A549 (cell line): Measurements from ENCODE around the gene SLC7A4. TPM values are rescaled to one million over a fixed set of nuclear protein-coding genes. Genes with fewer than 3 reads are reported as not detected.

ENCODE experiments used
- ATAC-seq, 2 experiments: fragments of 200-7000 bp in 1 of 2; fragments of >200 bp in 1 of 2; cut with Nextera tagmentation in 1 of 2; cut with Tn5 transposase in 1 of 2; 3 replicates each; pipeline versions ENCODE4 v1.8.0 to v1.9.1; 2018 to 2020; ENCODE audit warnings: mild to moderate bottlenecking in 1 of 2, moderate library complexity in 1 of 2
- CTCF ChIA-PET: fragments of 300-600 bp; sonication (Branson Sonifier 250); formaldehyde crosslinking; extraction: SDS; loops from one replicate; lab custom pipeline; 2021; ENCODE audit warnings: antibody characterized with exemption, inconsistent platforms; lab: Yijun Ruan, JAX
- POLR2A ChIA-PET: fragments of 350-600 bp; formaldehyde crosslinking; extraction: SDS; loops from one replicate; lab custom pipeline; 2021; ENCODE audit warnings: antibody characterized with exemption, inconsistent platforms; lab: Yijun Ruan, JAX
- DNase-seq, 2 experiments: peaks; one replicate each; pipeline versions ENCODE4 v3.0.0 to v3.0.0-alpha.2; 2011 to 2016; ENCODE audit warnings: low read depth in 1 of 2, low spot score in 1 of 2
- FAIRE-seq: peaks from 2 replicates; lab custom pipeline; 2011; peaks lifted over from hg19 to GRCh38; lab: Jason Lieb, UNC
- H3K27ac ChIP-seq, 2 experiments: fragments of >200 bp; sonication (Bioruptor Twin); formaldehyde crosslinking; 3 replicates each; pipeline ENCODE4 v1.5.1; 2016 to 2017
- H3K4me1 ChIP-seq: fragments of >200 bp; sonication (Bioruptor Twin); formaldehyde crosslinking; 3 replicates; pipeline ENCODE4 v1.6.1; 2016
- H3K4me2 ChIP-seq: fragments of >200 bp; sonication (Bioruptor Twin); formaldehyde crosslinking; 3 replicates; pipeline ENCODE4 v1.6.1; 2016
- H3K4me3 ChIP-seq: fragments of >200 bp; sonication (Bioruptor Twin); formaldehyde crosslinking; 3 replicates; pipeline ENCODE4 v1.5.1; 2016
- H3K9me3 ChIP-seq: fragments of >200 bp; sonication (Bioruptor Twin); formaldehyde crosslinking; 3 replicates; pipeline ENCODE4 v1.6.1; 2016
- ATOH8 ChIP-seq: fragments of 250-450 bp; sonication (Bioruptor Pico); IDR thresholded peaks from 2 replicates; pipeline ENCODE4 v1.5.0; 2020; ENCODE audit warnings: low read depth, mild to moderate bottlenecking, moderate library complexity
- CEBPB ChIP-seq, 2 experiments: fragments of >200 bp in 1 of 2; sonication (Bioruptor Twin) in 1 of 2; formaldehyde crosslinking in 1 of 2; IDR thresholded peaks; 2 replicates each; pipeline ENCODE4 v1.6.1; 2012 to 2016
- CHD4 ChIP-seq: fragments of 200-600 bp; sonication (generic); IDR thresholded peaks from 2 replicates; pipeline ENCODE4 v1.6.1; 2016; ENCODE audit warnings: antibody characterized with exemption, mild to moderate bottlenecking, borderline replicate concordance
- CTCF ChIP-seq: fragments of >200 bp; sonication (Bioruptor Twin); formaldehyde crosslinking; IDR thresholded peaks from 3 replicates; pipeline ENCODE4 v1.5.1; 2016
- EHF ChIP-seq: fragments of 250-450 bp; sonication (Bioruptor Pico); IDR thresholded peaks from 2 replicates; pipeline ENCODE4 v1.5.0; 2020; ENCODE audit warnings: mild to moderate bottlenecking
- ELK1 ChIP-seq: fragments of 150-350 bp; IDR thresholded peaks from 2 replicates; pipeline ENCODE4 v1.6.1; 2014; ENCODE audit warnings: low read depth, mild to moderate bottlenecking, low read length
- EP300 ChIP-seq, 2 experiments: fragments of >200 bp; sonication (Bioruptor Twin); formaldehyde crosslinking; IDR thresholded peaks; 2 replicates in 1 of 2; 3 replicates in 1 of 2; pipeline ENCODE4 v1.6.1; 2016 to 2017
- FOXS1 ChIP-seq: fragments of 250-450 bp; sonication (Bioruptor Pico); IDR thresholded peaks from 2 replicates; pipeline ENCODE4 v1.5.0; 2020; ENCODE audit warnings: mild to moderate bottlenecking, moderate library complexity
- GATA3 ChIP-seq: IDR thresholded peaks from 2 replicates; pipeline ENCODE4 v1.6.1; 2012; ENCODE audit warnings: borderline replicate concordance
- HEYL ChIP-seq: fragments of 250-450 bp; sonication (Bioruptor Pico); IDR thresholded peaks from 2 replicates; pipeline ENCODE4 v1.8.0; 2021; ENCODE audit warnings: mild to moderate bottlenecking, moderate library complexity
- HOXA7 ChIP-seq: fragments of 250-450 bp; sonication (Bioruptor Pico); IDR thresholded peaks from 2 replicates; pipeline ENCODE4 v1.5.0; 2020; ENCODE audit warnings: mild to moderate bottlenecking, moderate library complexity
- HOXB13 ChIP-seq: fragments of 250-450 bp; sonication (Bioruptor Pico); IDR thresholded peaks from 2 replicates; pipeline ENCODE4 v1.5.0; 2020; ENCODE audit warnings: low read depth, mild to moderate bottlenecking, moderate library complexity
- HOXB5 ChIP-seq: fragments of 250-450 bp; sonication (Bioruptor Pico); IDR thresholded peaks from 2 replicates; pipeline ENCODE4 v1.5.0; 2020; ENCODE audit warnings: mild to moderate bottlenecking, moderate library complexity
- JUN ChIP-seq, 2 experiments: fragments of >200 bp; sonication (Bioruptor Twin); formaldehyde crosslinking; IDR thresholded peaks; 2 replicates in 1 of 2; 3 replicates in 1 of 2; pipeline ENCODE4 v1.6.1; 2016 to 2017
- KDM5A ChIP-seq: fragments of 200-600 bp; sonication (generic); IDR thresholded peaks from 2 replicates; pipeline ENCODE4 v1.6.1; 2016; ENCODE audit warnings: antibody characterized with exemption, mild to moderate bottlenecking
- MAFK ChIP-seq: fragments of 450-650 bp; IDR thresholded peaks from 2 replicates; pipeline ENCODE4 v1.6.1; 2014; ENCODE audit not compliant: partially characterized antibody
- MAX ChIP-seq: IDR thresholded peaks from 2 replicates; pipeline ENCODE4 v1.6.1; 2012
- NFE2L2 ChIP-seq: fragments of 150-350 bp; conservative IDR thresholded peaks from 2 replicates; pipeline ENCODE4 v1.6.1; 2014; ENCODE audit warnings: low read length
- POLR2AphosphoS2 ChIP-seq: conservative IDR thresholded peaks from 2 replicates; pipeline ENCODE4 v1.6.1; 2012; ENCODE audit warnings: low read length, improper control_type of control experiment, inconsistent platforms
- RCOR1 ChIP-seq: fragments of 150-350 bp; IDR thresholded peaks from 2 replicates; pipeline ENCODE4 v1.6.1; 2014; ENCODE audit warnings: antibody characterized with exemption, low read length, low read depth
- RNF2 ChIP-seq: fragments of 200-600 bp; sonication (generic); IDR thresholded peaks from 2 replicates; pipeline ENCODE4 v1.6.1; 2016; ENCODE audit warnings: low read depth, mild to moderate bottlenecking, antibody characterized with exemption, moderate library complexity, borderline replicate concordance
- SREBF2 ChIP-seq: fragments of 450-650 bp; IDR thresholded peaks from 2 replicates; pipeline ENCODE4 v1.6.1; 2014; ENCODE audit warnings: mild to moderate bottlenecking, moderate library complexity
- USF2 ChIP-seq: fragments of 450-650 bp; IDR thresholded peaks from 2 replicates; pipeline ENCODE4 v1.6.1; 2014; ENCODE audit warnings: antibody characterized with exemption
- ZFP36 ChIP-seq: fragments of 450-650 bp; IDR thresholded peaks from 2 replicates; pipeline ENCODE4 v1.6.1; 2014; ENCODE audit warnings: borderline replicate concordance; ENCODE audit not compliant: partially characterized antibody
- WGBS: methylation state at CpG from one replicate; pipeline ENCODE4 v1.1.6; 2017; ENCODE audit errors: missing lambda C conversion rate; 5-methylcytosine and 5-hydroxymethylcytosine counted together
- polyA plus RNA-seq, 4 experiments: library from polyadenylated mRNA; depleted of rRNA in 3 of 4; stranded (reverse); fragments of >200 nt; fragmentation: RNase III in 1 of 4; extraction: RNeasy Plus Mini Kit Qiagen cat#74134 plus additional on column Dnase treatment in 1 of 4; gene quantifications; 2 replicates in 3 of 4; 3 replicates in 1 of 4; pipeline ENCODE4 v1.2.3, GENCODE V29; 2011 to 2017

The SLC7A4 gene
- polyA plus RNA-seq, 2 of the 4 experiments (the other 2 are of a cell fraction) = not detected

GRCh38 chr22:20986365-20986764 is 46.0 kb downstream of the SLC7A4 start:
- ChIA-PET POLR2A (no interaction called here), CTCF (no interaction called here)
- Histone ChIP-seq H3K27ac (no peak overlapping the region), H3K4me1 (peaks cover 6% of the 10 kb centered on the region; the same call in 2 of the 3 replicates), H3K9me3 (no peaks in the 10 kb centered on the region)
- no peak for TF ChIP-seq RCOR1
- TF ChIP-seq MAFK = no peak
- no peak for TF ChIP-seq ZFP36
- TF ChIP-seq MAX = no peak
- TF ChIP-seq POLR2AphosphoS2 = no peak
- TF ChIP-seq, all 56 proteins: peak for 0
- WGBS = 62% methylated on average over 1 of the region's 1 CpG
- FAIRE-seq = no peak
- Histone ChIP-seq H3K4me3 (no peak overlapping the region), H3K4me2 (no peak overlapping the region)
- ATAC-seq = no peak
- no peak for DNase-seq

- WGBS = 89% methylated on average over 4 of the region's 7 CpGs
- no peak for FAIRE-seq
- H3K4me3 ChIP-seq = no peak overlapping the region
- H3K4me1 ChIP-seq = peaks cover 11% of the 10 kb centered on the region; the same call in 2 of the 3 replicates
- no peak overlapping the region for H3K27ac ChIP-seq
- no peak for TF ChIP-seq CHD4
- TF ChIP-seq KDM5A = no peak
- no peak for TF ChIP-seq CEBPB (IDR thresholded peaks at IDR 0.05)
- no peak for TF ChIP-seq HEYL (CRISPR knock-in tag)
- no peak for TF ChIP-seq GATA3
- no peak for TF ChIP-seq ATOH8 (CRISPR knock-in tag)
- no peak for TF ChIP-seq NFE2L2
- no peak for TF ChIP-seq CTCF
- no peak for TF ChIP-seq JUN (IDR thresholded peaks at IDR 0.05)
- no peak for TF ChIP-seq RNF2
- TF ChIP-seq FOXS1 (CRISPR knock-in tag) = no peak
- no peak for TF ChIP-seq EP300 (IDR thresholded peaks at IDR 0.05)
- no peak for TF ChIP-seq ELK1
- no peak for TF ChIP-seq SREBF2
- no peak for TF ChIP-seq EHF (CRISPR knock-in tag)
- TF ChIP-seq HOXB5 = no peak
- TF ChIP-seq HOXA7 (CRISPR knock-in tag) = no peak
- TF ChIP-seq HOXB13 = no peak
- no peak for TF ChIP-seq USF2
- DNase-seq = no peak
- no peak for ATAC-seq
- no peaks in the 10 kb centered on the region for H3K9me3 ChIP-seq
- POLR2A ChIA-PET = no interaction called here
- no peak overlapping the region for H3K4me2 ChIP-seq
- CTCF ChIA-PET = interaction anchor here (1.0 kb wide), 1 partner anchor 100 kb away, joined by 3 read pairs; no protein-coding TSS in a partner anchor
Measured at GRCh38 chr22:20985720-20986119, 46.6 kb downstream of the SLC7A4 start.
